ENCODE results near the gene NFIX.
A peak's percentile ranks its signal among the peaks of the same experiment; 100 is the strongest.

Gene NFIX

GRCh38 chr19:13110099-13110610 lies 114.9 kb downstream of the NFIX start:
- H3K4me1 ChIP-seq (ENCODE audit: control insufficient read depth, insufficient read depth, low read length), result no peaks in the 10 kb centered on the region
- no peak overlapping the region for H3K27ac ChIP-seq (ENCODE audit: low read depth, low read length)
- no peaks in the 10 kb centered on the region for H3K27me3 ChIP-seq (ENCODE audit: control insufficient read depth, insufficient read depth, low read length)
- no peaks in the 10 kb centered on the region for H3K9me3 ChIP-seq (ENCODE audit: control insufficient read depth, insufficient read depth, low read depth, low read length)
- H3K4me3 ChIP-seq (ENCODE audit: low read depth, low read length), result no peak overlapping the region
- no peak overlapping the region for H3K9ac ChIP-seq (ENCODE audit: low read length)
- H3K36me3 ChIP-seq (ENCODE audit: control insufficient read depth, insufficient read depth, low read length), result peaks cover 44% of the 10 kb centered on the region

GRCh38 chr19:13112555-13112954 lies 117.3 kb downstream of the NFIX start:
- peaks cover 41% of the 10 kb centered on the region for H3K36me3 ChIP-seq (ENCODE audit: control insufficient read depth, insufficient read depth, low read length)
- H3K4me1 ChIP-seq (ENCODE audit: control insufficient read depth, insufficient read depth, low read length), result no peaks in the 10 kb centered on the region
- no peaks in the 10 kb centered on the region for H3K27me3 ChIP-seq (ENCODE audit: control insufficient read depth, insufficient read depth, low read length)
- H3K9me3 ChIP-seq (ENCODE audit: control insufficient read depth, insufficient read depth, low read depth, low read length), result no peaks in the 10 kb centered on the region
- H3K27ac ChIP-seq (ENCODE audit: low read depth, low read length), result no peak overlapping the region
- H3K4me3 ChIP-seq (ENCODE audit: low read depth, low read length), result no peak overlapping the region
- H3K9ac ChIP-seq (ENCODE audit: low read length), result no peak overlapping the region

DNA sequence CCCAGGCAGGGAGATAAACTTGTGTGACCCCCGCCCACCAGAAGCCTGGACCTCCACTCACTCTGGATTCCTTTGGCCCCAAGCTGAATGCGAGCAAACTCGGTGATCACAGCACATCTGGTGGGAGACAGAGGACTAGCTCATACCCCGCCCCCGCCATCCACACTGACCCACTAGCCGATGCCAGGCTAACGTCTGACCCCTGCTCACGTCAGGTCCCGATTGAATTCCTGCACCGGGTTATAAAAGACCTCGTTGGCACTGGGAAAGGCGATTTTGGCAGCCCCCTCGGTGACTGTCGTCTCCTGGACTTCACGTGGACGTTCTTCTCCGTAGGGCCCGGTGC lies 120.6 kb downstream of the NFIX start:
- Histone ChIP-seq H3K27me3 (ENCODE audit: control insufficient read depth, insufficient read depth, low read length) (no peaks in the 10 kb centered on the region), H3K36me3 (ENCODE audit: control insufficient read depth, insufficient read depth, low read length) (peaks cover 21% of the 10 kb centered on the region), H3K9me3 (ENCODE audit: control insufficient read depth, insufficient read depth, low read depth, low read length) (no peaks in the 10 kb centered on the region), H3K4me1 (ENCODE audit: control insufficient read depth, insufficient read depth, low read length) (peaks cover 20% of the 10 kb centered on the region), H3K4me3 (ENCODE audit: low read depth, low read length) (peak overlapping the region; percentile 83), H3K27ac (ENCODE audit: low read depth, low read length) (peak overlapping the region; percentile 88), H3K9ac (ENCODE audit: low read length) (peak overlapping the region; percentile 92)

- Histone ChIP-seq H3K9me3 (ENCODE audit: control insufficient read depth, insufficient read depth, low read depth, low read length) (no peaks in the 10 kb centered on the region), H3K27ac (ENCODE audit: low read depth, low read length) (peak within 1 kb of the TSS; percentile 88), H3K9ac (ENCODE audit: low read length) (peak within 1 kb of the TSS; percentile 92), H3K36me3 (ENCODE audit: control insufficient read depth, insufficient read depth, low read length) (peaks cover 23% of the 10 kb centered on the region), H3K4me3 (ENCODE audit: low read depth, low read length) (peak within 1 kb of the TSS; percentile 83), H3K27me3 (ENCODE audit: control insufficient read depth, insufficient read depth, low read length) (no peaks in the 10 kb centered on the region), H3K4me1 (ENCODE audit: control insufficient read depth, insufficient read depth, low read length) (peaks cover 27% of the 10 kb centered on the region)
These were observed 121.3 kb downstream of the NFIX start, which contains the start of gene TRMT1 for GRCh38 chr19:13116282-13117175. TRMT1 (minus strand) TSS chr19:13116740; CDS start chr19:13116399, 341 bp downstream.

GRCh38 chr19:13117176-13117771 lies 122.0 kb downstream of the NFIX start:
- H3K27ac ChIP-seq (ENCODE audit: low read depth, low read length), result 0 out of 2 replicates have a peak overlapping the region, but pooled peaks have one; percentile 88
- peak overlapping the region; percentile 92 for H3K9ac ChIP-seq (ENCODE audit: low read length)
- H3K4me3 ChIP-seq (ENCODE audit: low read depth, low read length), result peak overlapping the region; percentile 83
- no peaks in the 10 kb centered on the region for H3K27me3 ChIP-seq (ENCODE audit: control insufficient read depth, insufficient read depth, low read length)
- no peaks in the 10 kb centered on the region for H3K9me3 ChIP-seq (ENCODE audit: control insufficient read depth, insufficient read depth, low read depth, low read length)
- peaks cover 30% of the 10 kb centered on the region for H3K36me3 ChIP-seq (ENCODE audit: control insufficient read depth, insufficient read depth, low read length)
- peaks cover 34% of the 10 kb centered on the region for H3K4me1 ChIP-seq (ENCODE audit: control insufficient read depth, insufficient read depth, low read length)

- Histone ChIP-seq H3K27me3 (ENCODE audit: control insufficient read depth, insufficient read depth, low read length) (no peaks in the 10 kb centered on the region), H3K36me3 (ENCODE audit: control insufficient read depth, insufficient read depth, low read length) (peaks cover 27% of the 10 kb centered on the region)
These were observed 122.6 kb downstream of the NFIX start, which contains the start of gene NACC1 for GRCh38 chr19:13117772-13118423. NACC1 (plus strand) TSS chr19:13118264; CDS start chr19:13135208, 16,944 bp downstream.

GRCh38 chr19:13118424-13119193 lies 123.3 kb downstream of the NFIX start:
- H3K36me3 ChIP-seq (ENCODE audit: control insufficient read depth, insufficient read depth, low read length), result peaks cover 22% of the 10 kb centered on the region
- H3K4me3 ChIP-seq (ENCODE audit: low read depth, low read length), result peak overlapping the region; percentile 94

More at GRCh38 chr19:13117772-13118423, 122.6 kb downstream of the NFIX start, which contains the start of gene NACC1:
- Histone ChIP-seq H3K4me3 (ENCODE audit: low read depth, low read length) (peak within 1 kb of the TSS; percentile 94), H3K9me3 (ENCODE audit: control insufficient read depth, insufficient read depth, low read depth, low read length) (no peaks in the 10 kb centered on the region), H3K9ac (ENCODE audit: low read length) (peak within 1 kb of the TSS; percentile 99), H3K4me1 (ENCODE audit: control insufficient read depth, insufficient read depth, low read length) (peaks cover 34% of the 10 kb centered on the region), H3K27ac (ENCODE audit: low read depth, low read length) (peak within 1 kb of the TSS; percentile 98)

DNA sequence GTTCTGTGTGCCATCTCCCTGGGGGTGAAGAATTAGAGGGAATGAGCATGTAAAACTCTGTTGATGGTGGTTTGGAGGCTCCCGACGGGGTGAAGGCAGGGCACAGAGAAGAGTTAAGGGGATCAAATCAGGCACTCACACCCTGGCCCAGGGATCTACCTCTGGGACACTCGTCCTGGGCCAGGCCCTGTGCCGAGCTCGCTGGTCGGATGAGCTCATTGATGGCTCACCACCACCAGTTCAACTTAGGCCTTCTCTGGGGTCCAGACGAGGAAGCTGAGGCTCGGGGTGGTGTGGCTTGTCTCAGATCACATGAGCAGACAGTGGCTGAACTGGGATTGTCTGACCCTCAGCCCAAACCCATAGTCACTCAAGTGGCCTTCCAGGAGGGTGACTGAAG lies 124.4 kb downstream of the NFIX start:
- Histone ChIP-seq H3K27me3 (ENCODE audit: control insufficient read depth, insufficient read depth, low read length) (no peaks in the 10 kb centered on the region), H3K4me1 (ENCODE audit: control insufficient read depth, insufficient read depth, low read length) (peaks cover 34% of the 10 kb centered on the region), H3K27ac (ENCODE audit: low read depth, low read length) (0 out of 2 replicates have a peak overlapping the region, but pooled peaks have one; percentile 77)

More at GRCh38 chr19:13118424-13119193, 123.3 kb downstream of the NFIX start:
- no peaks in the 10 kb centered on the region for H3K27me3 ChIP-seq (ENCODE audit: control insufficient read depth, insufficient read depth, low read length)
- H3K9me3 ChIP-seq (ENCODE audit: control insufficient read depth, insufficient read depth, low read depth, low read length), result no peaks in the 10 kb centered on the region
- H3K9ac ChIP-seq (ENCODE audit: low read length), result peak overlapping the region; percentile 99
- peak overlapping the region; percentile 98 for H3K27ac ChIP-seq (ENCODE audit: low read depth, low read length)
- peaks cover 34% of the 10 kb centered on the region for H3K4me1 ChIP-seq (ENCODE audit: control insufficient read depth, insufficient read depth, low read length)

GRCh38 chr19:13120031-13120430 lies 124.8 kb downstream of the NFIX start:
- H3K4me3 ChIP-seq (ENCODE audit: low read depth, low read length), result peak overlapping the region; percentile 94
- no peaks in the 10 kb centered on the region for H3K27me3 ChIP-seq (ENCODE audit: control insufficient read depth, insufficient read depth, low read length)
- peak overlapping the region; percentile 52 for H3K9ac ChIP-seq (ENCODE audit: low read length)
- H3K36me3 ChIP-seq (ENCODE audit: control insufficient read depth, insufficient read depth, low read length), result peaks cover 24% of the 10 kb centered on the region
- peak overlapping the region; percentile 77; the same call in 1 of the 2 replicates for H3K27ac ChIP-seq (ENCODE audit: low read depth, low read length)
- H3K9me3 ChIP-seq (ENCODE audit: control insufficient read depth, insufficient read depth, low read depth, low read length), result no peaks in the 10 kb centered on the region
- H3K4me1 ChIP-seq (ENCODE audit: control insufficient read depth, insufficient read depth, low read length), result peaks cover 34% of the 10 kb centered on the region

More for the DNA sequence above, 124.4 kb downstream of the NFIX start:
- Histone ChIP-seq H3K9me3 (ENCODE audit: control insufficient read depth, insufficient read depth, low read depth, low read length) (no peaks in the 10 kb centered on the region), H3K36me3 (ENCODE audit: control insufficient read depth, insufficient read depth, low read length) (peaks cover 24% of the 10 kb centered on the region), H3K9ac (ENCODE audit: low read length) (peak overlapping the region; percentile 52), H3K4me3 (ENCODE audit: low read depth, low read length) (peak overlapping the region; percentile 94)

- Histone ChIP-seq H3K4me1 (ENCODE audit: control insufficient read depth, insufficient read depth, low read length) (peaks cover 34% of the 10 kb centered on the region), H3K36me3 (ENCODE audit: control insufficient read depth, insufficient read depth, low read length) (peaks cover 23% of the 10 kb centered on the region), H3K9ac (ENCODE audit: low read length) (peak overlapping the region; percentile 52), H3K4me3 (ENCODE audit: low read depth, low read length) (peak overlapping the region; percentile 94; the same call in 1 of the 2 replicates), H3K27me3 (ENCODE audit: control insufficient read depth, insufficient read depth, low read length) (no peaks in the 10 kb centered on the region), H3K9me3 (ENCODE audit: control insufficient read depth, insufficient read depth, low read depth, low read length) (no peaks in the 10 kb centered on the region), H3K27ac (ENCODE audit: low read depth, low read length) (peak overlapping the region; percentile 77; the same call in 1 of the 2 replicates)
These were observed 125.5 kb downstream of the NFIX start for GRCh38 chr19:13120817-13121216.
